CD4-positive, alpha-beta T cell treated with Interferon gamma for 1 hour (primary cell): Measurements from ENCODE around the gene GSTM2.
"Not testable (repeated sequence)": the region's sequence is repeated elsewhere in the genome, so short reads cannot be mapped to it uniquely, and the experiment has no call there.

ENCODE experiments used
- DNase-seq: peaks from one replicate; pipeline ENCODE4 v3.0.0-alpha.2; 2020

The GSTM2 gene

DNA sequence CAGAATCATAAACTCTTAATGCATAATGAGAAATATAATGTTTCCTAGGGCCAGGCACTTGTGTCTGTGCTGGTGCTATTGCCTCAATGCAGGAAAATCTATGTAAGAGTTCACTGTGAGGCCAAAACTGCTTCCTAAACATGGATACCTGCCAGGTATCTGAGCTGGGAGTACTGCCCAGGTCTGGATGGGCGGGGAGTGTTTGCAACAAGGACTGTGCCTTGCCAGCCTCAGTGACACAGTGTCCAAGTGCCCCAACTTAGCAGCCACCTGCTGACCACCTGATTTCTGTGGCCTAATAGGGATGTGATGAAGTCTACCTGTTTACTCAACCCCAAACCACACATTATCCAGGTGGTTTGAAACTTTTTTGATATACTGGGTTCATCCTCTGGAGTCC lies 17.5 kb downstream of the GSTM2 start:
- DNase-seq: not testable (repeated sequence)

DNA sequence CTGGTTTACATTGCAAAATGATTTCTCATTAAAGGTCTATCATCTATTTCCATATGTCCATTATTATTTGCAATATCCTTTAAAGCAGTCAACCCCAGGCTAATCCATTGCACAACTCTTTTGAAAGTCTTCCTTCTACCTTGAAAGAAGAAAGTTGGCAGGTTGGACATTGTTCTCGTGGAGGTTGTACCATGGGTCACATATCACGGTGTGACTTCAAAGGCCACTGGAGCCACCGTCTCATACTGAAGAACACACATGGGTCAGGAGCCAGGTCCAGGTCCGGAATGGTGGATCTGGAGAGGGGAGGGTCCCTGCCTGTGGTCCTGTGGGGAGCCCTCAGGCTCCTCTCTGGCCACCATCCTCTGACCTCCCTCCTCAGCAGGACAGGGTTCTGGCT lies 18.0 kb downstream of the GSTM2 start:
- DNase-seq: not testable (repeated sequence)

DNA sequence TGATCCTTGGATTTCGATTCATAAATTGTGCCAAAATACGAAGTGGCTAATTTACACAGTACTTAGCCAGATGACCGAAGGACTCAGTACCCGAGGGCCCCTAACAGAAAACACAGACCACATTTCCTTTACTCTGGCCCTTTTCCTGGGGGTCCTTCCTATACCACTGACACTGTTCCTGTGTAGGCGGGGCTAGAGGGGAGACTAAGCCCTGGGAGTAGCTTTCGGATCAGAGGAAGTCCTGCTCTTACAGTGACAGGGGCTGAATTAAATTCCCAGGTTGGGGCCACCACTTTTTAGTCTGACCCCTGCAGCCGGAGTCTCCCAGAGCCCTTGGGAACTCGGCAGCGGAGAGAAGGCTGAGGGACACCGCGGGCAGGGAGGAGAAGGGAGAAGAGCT lies 19.3 kb downstream of the GSTM2 start:
- not testable (repeated sequence) for DNase-seq

DNA sequence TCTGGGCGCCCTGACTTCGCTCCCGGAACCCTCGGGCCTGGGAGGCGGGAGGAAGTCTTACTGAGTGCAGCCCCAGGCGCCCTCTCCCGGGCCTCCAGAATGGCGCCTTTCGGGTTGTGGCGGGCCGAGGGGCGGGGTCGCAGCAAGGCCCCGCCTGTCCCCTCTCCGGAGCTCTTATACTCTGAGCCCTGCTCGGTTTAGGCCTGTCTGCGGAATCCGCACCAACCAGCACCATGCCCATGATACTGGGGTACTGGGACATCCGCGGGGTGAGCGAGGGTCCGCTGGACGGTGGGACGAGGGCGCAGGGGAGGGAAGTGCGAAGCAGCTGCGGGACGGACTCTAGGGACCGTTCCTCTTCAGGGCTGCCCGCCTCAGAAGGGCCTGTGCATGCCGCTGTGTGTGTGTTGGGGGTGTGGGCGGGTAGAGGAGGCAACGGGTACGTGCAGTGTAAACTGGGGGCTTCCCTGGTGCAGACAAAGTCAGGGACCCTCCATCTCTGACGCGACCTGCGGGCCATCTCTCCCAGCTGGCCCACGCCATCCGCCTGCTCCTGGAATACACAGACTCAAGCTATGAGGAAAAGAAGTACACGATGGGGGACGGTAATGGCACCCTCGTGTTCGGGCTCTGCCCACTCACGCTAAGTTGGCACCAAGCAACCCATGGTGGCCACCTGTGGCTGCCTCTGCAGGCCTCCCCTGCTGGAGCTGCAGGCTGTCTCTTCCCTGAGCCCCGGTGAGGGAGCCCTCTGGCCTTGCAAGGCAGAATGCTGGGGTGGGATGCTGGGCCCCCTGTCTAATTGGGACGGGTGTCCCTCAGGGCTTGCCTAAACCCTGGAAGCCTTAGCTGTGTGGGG lies 20.0 kb downstream of the GSTM2 start, which contains the start of gene GSTM1:
GSTM1 (plus strand) TSS at position 177 of the 859 bp plus-strand sequence; CDS start at position 234, 57 bp downstream.
- DNase-seq: peak; percentile 77

DNA sequence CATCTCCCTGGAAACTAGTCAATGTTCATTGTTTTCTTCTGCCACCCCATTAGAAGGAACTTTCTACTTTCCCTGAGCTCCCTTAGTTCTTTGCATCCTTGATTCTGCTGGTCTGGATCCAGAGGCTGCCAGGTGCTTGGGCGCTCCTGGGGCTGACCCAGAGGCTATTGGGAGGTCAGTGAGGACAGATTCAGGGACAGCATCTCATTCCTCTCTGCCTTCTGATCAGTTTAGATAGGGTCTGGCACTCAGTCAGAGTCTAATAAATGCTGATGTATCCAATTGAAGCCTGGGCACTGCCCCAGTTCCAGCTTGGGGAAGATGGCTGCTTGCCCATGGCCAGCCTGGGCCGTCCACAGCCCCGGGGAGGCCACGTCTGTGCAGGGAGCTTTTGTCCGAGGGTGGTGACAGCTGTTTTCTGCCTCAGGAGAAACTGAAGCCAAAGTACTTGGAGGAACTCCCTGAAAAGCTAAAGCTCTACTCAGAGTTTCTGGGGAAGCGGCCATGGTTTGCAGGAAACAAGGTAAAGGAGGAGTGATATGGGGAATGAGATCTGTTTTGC lies 22.1 kb downstream of the GSTM2 start:
- no peak for DNase-seq

DNA sequence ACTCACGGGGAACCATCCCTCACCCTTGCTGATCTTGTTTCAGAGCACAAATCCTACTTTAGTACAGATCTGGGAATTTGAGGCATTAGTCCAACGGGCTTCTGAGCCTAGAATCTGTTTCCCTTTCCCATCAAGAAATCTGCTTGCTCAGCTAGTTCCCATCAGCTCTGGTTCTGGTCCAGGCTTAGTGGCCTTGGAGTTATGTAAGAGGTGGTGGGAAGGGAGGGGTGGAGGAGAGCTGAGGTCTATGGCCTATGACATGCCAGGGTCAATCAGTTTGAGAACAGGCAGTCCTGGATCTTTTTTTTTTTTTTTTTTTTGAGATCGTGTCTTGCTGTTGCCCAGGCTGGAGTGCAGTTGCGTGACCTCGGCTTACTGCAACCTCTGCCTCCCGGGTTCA lies 23.9 kb downstream of the GSTM2 start:
- DNase-seq: no peak

DNA sequence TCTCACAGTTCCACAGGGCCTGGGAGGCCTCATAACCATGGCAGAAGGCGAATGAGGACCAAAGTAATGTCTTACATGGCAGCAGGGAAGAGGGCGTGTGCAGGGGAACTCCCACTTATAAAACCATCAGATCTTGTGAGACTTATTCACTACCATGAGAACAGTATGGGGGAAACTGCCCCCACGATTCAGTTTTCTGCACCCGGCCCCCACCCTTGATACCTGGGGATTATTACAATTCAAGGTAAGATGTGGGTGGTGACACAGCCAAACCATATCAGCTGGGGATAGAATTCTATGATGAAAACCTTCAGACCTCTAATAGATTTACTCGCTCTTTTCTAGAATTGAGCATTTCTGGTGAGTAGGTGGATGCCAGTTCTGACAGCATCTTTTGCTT lies 26.5 kb downstream of the GSTM2 start:
- not testable (repeated sequence) for DNase-seq

DNA sequence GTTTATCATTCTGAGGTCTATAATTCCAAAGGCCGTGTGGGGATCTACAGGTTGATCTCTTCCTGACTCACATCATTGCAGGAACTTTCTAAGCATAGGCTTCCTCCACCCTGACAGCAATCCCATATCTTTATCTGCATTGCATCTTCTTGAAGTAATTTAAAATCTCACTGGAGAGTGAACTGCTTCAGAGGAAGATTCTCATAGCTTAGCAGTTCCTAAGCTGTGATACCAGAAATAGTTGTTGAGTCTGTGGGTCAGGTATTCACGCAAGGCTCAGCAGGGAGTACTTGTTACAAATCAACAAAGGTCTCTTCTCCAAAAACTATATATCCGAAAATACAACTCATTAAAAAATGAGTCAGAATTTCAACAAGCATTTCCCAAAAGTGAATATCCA lies 27.3 kb downstream of the GSTM2 start:
- not testable (repeated sequence) for DNase-seq

DNA sequence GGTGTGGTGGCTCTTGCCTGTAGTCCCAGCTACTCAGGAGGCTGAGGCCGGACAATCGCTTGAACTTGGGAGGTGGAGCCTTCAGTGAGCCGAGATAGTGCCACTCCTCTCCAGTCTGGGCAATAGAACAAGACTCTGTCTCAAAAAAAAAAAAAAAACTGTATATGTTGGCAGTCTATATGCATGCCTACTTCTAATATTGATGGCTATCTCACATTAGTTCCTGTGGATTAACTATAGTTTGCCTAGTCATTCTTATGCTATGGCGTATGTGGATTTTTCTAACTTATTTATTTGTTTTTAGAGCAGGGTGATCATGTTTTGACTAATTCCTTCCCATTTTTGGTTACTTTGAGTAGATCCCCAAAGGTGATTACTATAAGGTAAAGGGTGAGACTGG lies 29.2 kb downstream of the GSTM2 start:
- DNase-seq: no peak

DNA sequence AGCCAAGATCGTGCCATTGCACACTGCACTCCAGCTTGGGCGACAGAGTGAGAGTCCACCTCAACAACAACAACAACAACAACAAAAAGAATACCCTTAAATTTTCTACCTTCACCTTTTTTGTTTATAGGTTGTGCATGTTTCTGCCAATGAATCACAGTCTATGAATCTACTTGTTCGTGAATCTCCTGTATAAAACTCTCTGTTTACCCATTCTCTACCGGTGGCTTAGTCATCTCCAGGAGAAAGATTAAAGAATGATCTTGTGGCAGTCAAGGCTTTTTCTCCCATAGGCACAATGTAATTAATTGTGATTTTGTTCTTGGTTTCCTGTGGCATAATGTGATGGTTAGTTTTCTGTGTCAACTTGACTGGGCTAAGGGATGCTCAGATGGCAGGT lies 30.0 kb downstream of the GSTM2 start:
- DNase-seq: not testable (repeated sequence)

DNA sequence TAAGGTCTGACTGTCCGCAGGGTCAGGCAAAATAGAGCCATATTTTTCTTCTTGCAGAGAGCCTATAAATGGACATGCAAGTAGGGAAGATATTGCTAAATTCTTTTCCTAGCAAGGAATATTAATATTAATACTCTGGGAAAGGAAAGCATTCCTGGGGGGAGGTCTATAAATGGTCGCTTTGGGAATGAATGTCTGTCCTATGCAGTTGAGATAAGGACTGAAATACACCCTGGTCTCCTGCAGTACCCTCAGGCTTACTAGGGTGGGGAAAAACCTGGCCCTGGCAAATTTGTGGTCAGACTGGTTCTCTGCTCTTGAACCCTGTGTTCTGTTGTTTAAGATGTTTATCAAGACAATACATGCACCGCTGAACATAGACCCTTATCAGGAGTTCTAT lies 35.1 kb downstream of the GSTM2 start:
- DNase-seq: not testable (repeated sequence)

DNA sequence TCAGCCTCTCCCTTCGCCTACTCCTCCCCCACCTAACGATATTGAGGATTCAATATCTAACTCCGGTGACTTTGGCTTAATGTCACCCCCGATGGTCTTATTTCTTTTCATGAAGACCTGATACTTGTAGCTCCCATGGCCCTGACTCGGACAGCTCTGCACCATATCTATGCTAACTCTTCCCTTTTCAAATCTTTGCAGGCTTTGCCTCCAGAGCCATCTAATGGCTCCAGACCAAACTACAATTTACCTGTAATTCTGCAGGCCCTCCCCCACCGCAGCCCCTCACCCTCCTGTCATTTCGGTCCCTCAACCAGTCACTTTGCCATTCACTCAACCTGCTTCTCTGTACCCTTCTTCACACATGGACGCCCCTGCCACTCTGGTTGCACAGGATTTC lies 36.3 kb downstream of the GSTM2 start:
- DNase-seq: no peak

DNA sequence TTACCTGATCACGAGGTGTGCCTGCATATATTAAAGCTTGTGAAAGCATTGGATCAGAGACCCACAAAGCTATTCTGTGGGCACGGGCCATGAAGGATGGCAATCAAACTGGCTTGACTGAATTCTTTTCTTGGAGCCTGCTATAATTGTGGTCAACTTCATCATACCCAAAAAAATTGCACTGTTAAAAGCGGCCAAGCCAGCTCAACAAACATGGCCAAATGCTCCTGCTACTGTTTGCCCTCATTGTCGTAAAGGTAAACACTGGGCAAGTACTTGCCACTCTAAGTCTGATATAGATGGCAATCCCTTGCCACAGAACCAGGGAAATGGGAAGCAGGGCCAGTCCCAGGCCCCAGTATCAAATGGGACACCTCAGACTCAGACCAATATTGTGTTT lies 37.6 kb downstream of the GSTM2 start:
- DNase-seq: no peak

DNA sequence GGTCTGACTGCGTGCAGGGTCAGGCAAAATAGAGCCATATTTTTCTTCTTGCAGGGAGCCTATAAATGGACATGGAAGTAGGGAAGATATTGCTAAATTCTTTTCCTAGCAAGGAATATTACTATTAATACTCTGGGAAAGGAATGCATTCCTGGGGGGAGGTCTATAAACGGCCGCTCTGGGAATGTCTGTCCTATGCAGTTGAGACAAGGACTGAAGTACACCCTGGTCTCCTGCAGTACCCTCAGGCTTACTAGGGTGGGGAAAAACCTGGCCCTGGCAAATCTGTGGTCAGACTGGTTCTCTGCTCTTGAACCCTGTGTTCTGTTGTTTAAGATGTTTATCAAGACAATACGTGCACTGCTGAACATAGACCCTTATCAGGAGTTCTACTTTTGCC lies 41.1 kb downstream of the GSTM2 start:
- not testable (repeated sequence) for DNase-seq

DNA sequence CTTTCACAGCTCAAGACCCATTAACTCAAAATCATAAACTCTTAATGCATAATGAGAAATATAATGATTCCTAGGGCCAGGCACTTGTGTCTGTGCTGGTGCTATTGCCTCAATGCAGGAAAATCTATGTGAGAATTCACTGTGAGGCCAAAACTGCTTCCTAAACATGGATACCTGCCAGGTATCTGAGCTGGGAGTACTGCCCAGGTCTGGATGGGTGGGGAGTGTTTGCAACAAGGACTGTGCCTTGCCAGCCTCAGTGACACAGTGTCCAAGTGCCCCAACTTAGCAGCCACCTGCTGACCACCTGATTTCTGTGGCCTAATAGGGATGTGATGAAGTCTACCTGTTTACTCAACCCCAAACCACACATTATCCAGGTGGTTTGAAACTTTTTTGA lies 42.0 kb downstream of the GSTM2 start:
- DNase-seq: not testable (repeated sequence)

DNA sequence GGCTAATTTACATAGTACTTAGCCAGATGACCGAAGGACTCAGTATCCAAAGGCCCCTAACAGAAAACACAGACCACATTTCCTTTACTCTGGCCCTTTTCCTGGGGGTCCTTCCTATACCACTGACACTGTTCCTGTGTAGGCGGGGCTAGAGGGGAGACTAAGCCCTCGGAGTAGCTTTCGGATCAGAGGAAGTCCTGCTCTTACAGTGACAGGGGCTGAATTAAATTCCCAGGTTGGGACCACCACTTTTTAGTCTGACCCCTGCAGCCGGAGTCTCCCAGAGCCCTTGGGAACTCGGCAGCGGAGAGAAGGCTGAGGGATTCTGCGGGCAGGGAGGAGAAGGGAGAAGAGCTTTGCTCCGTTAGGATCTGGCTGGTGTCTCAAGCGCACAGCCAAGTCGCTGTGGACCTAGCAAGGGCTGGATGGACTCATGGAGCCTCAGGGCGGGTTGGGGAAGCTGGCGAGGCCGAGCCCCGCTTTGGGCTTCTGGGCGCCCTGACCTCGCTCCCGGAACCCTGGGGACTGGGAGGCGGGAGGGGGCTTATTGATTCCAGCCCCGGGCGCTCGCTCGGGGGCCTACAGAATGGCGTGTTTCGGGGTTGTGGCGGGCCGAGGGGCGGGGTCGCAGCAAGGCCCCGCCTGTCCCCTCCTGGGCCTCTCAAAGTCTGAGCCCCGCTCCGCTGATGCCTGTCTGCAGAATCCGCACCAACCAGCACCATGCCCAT lies 43.9 kb downstream of the GSTM2 start, which contains the start of gene GSTM5:
GSTM5 (plus strand) TSS at position 659 of the 728 bp plus-strand sequence; CDS start at position 721, 62 bp downstream.
- not testable (repeated sequence) for DNase-seq

DNA sequence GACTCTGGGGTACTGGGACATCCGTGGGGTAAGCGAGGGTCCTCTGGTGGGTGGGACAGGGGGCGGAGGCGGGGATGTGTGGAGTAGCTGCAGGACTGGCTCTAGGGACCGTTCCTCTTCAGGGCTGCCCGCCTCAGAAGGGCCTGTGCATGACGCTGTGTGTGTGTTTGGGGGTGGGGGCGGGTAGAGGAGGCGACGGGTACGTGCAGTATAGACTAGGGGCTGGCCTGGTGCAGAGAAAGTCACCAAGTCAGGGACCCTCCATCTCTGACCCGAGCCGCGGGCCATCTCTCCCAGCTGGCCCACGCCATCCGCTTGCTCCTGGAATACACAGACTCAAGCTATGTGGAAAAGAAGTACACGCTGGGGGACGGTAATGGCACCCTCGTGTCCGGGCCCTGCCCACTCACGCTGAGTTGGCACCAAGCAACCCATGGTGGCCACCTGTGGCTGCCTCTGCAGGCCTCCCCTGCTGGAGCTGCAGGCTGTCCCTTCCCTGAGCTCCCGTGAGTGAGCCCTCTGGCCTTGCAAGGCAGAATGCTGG lies 44.5 kb downstream of the GSTM2 start:
- no peak for DNase-seq

DNA sequence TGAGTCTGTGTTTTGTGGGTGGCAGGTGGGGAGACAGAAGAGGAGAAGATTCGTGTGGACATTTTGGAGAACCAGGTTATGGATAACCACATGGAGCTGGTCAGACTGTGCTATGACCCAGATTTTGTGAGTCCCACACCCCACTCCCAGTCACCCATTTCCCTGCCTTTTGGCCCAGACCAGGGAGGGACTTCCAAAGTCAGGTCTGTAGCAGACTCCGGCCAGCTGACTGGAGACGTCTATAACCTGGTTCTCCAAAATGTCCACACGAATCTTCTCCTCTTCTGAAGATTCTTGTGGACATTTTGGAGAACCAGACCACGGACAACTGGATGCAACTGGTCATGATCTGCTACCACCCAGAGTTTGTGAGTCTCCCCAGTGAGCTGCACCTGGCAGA lies 45.8 kb downstream of the GSTM2 start:
- DNase-seq: no peak

DNA sequence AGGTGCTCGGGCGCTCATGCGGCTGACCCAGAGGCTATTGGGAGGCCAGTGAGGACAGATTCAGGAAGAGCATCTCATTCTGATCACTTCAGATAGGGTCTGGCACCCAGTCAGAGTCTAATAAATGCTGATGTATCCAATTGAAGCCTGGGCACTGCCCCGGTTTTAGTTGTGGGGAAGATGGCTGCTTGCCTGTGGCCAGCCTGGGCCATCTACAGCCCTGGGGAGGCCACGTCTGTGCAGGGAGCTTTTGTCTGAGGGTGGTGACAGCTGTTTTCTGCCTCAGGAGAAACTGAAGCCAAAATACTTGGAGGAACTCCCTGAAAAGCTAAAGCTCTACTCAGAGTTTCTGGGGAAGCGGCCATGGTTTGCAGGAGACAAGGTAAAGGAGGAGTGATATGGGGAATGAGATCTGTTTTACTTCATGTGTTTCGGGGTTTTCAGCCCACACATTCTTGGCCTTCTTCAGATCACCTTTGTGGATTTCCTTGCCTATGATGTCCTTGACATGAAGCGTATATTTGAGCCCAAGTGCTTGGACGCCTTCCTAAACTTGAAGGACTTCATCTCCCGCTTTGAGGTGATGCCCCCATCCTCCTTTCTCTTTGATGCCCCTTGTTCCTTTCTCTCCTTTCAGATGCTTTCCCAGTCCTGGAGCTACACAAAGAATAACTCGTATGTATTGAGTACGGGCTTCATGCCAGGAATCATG lies 47.0 kb downstream of the GSTM2 start:
- DNase-seq: no peak

DNA sequence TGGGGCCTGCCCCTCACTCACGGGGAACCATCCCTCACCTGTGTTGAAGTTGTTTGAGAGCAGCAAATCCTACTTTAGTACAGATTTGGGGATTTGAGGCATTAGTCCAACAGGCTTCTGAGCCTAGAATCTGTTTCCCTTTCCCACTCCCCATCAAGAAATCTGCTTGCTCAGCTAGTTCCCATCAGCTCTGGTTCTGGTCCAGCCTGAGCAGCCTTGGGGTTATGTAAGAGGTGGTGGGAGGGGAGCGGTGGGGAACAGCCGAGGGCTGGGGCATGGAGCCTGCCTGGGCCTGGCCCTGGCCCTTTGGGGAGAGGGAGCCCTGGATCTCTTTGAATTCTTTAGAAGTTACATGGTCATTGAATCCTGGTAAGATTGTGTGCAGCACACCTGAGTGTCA lies 48.3 kb downstream of the GSTM2 start:
- no peak for DNase-seq

DNA sequence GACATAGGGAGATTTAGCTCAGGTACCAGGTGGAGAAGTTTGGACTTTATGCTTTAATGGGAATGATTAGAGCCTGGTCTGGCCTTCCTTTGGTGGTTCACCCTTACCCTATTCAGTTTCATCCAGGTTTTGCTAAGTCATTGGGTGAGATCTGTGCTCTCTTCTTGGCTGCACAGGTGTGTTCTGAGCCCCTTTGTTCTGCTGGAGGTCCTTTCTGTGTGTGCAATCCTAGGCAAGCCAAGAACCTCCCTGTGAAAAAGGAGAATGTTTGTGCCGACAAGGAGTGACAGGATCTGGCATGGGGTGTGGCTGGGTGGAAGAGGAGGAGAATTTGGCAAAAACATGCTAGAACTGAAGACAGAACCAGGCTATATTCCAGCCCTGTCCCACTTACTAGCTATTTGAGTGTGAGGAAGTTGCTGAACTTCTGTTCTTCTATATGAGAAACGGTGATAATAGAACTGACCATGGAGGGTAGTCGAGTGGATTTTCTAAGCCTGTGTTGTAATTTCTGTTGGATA lies 48.8 kb downstream of the GSTM2 start:
- no peak for DNase-seq

DNA sequence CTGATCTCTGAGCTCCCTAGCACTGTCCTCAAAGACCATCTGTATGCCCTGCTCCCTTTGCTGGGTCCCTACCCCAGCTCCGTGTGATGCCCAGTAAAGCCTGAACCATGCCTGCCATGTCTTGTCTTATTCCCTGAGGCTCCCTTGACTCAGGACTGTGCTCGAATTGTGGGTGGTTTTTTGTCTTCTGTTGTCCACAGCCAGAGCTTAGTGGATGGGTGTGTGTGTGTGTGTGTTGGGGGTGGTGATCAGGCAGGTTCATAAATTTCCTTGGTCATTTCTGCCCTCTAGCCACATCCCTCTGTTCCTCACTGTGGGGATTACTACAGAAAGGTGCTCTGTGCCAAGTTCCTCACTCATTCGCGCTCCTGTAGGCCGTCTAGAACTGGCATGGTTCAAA lies 49.9 kb downstream of the GSTM2 start:
- no peak for DNase-seq
